GM21381 (cell line): Measurements from ENCODE around the gene RASSF1.

Source experiments
- ATAC-seq: cut with Tn5 transposase; IDR thresholded peaks from one replicate; pipeline ENCODE4 v1.9.1; 2021; ENCODE audit warnings: mild to moderate bottlenecking, moderate library complexity; ENCODE audit not compliant: unreplicated experiment

RASSF1 gene

GRCh38 chr3:50340448-50341329, at the start of gene RASSF1:
RASSF1 (minus strand) TSS chr3:50340836; CDS start chr3:50340805, 31 bp downstream.
- ATAC-seq = no peak

- ATAC-seq = no peak
These were observed 48.8 kb upstream of the RASSF1 start for GRCh38 chr3:50389414-50389767.

- ATAC-seq = no peak
These were observed 48.2 kb upstream of the RASSF1 start for GRCh38 chr3:50388720-50389413.

- ATAC-seq = no peak
These were observed 47.5 kb upstream of the RASSF1 start for GRCh38 chr3:50388016-50388719.

GRCh38 chr3:50385754-50386153, 45.1 kb upstream of the RASSF1 start:
- ATAC-seq = no peak

- ATAC-seq = no peak
These were observed 43.1 kb upstream of the RASSF1 start for GRCh38 chr3:50383750-50384149.

- ATAC-seq = no peak
These were observed 42.1 kb upstream of the RASSF1 start for GRCh38 chr3:50382722-50383121.

GRCh38 chr3:50381383-50381782, 40.7 kb upstream of the RASSF1 start:
- ATAC-seq = no peak

GRCh38 chr3:50380405-50381085, 39.9 kb upstream of the RASSF1 start:
- ATAC-seq = no peak

GRCh38 chr3:50378757-50379156, 38.1 kb upstream of the RASSF1 start:
- ATAC-seq = no peak

GRCh38 chr3:50378024-50378423, 37.4 kb upstream of the RASSF1 start:
- no peak for ATAC-seq

- no peak for ATAC-seq
These were observed 34.8 kb upstream of the RASSF1 start for GRCh38 chr3:50375258-50375931.

- ATAC-seq = no peak
These were observed 34.0 kb upstream of the RASSF1 start for GRCh38 chr3:50374363-50375257.

GRCh38 chr3:50373146-50374051, 32.8 kb upstream of the RASSF1 start:
- ATAC-seq = no peak

GRCh38 chr3:50372349-50372748, 31.7 kb upstream of the RASSF1 start:
- no peak for ATAC-seq

- no peak for ATAC-seq
These were observed 30.6 kb upstream of the RASSF1 start for GRCh38 chr3:50371133-50371685.

GRCh38 chr3:50370594-50370993, 30.0 kb upstream of the RASSF1 start:
- ATAC-seq = no peak

- ATAC-seq = no peak
These were observed 28.5 kb upstream of the RASSF1 start for GRCh38 chr3:50369012-50369670.
